Measurements from ENCODE around the gene RAB41. TPM values are rescaled to one million over a fixed set of nuclear protein-coding genes. Genes with fewer than 3 reads are reported as not detected.
A peak's percentile ranks its signal among the peaks of the same experiment; 100 is the strongest.
"Not testable (repeated sequence)": the region's sequence is repeated elsewhere in the genome, so short reads cannot be mapped to it uniquely, and the experiment has no call there.

The RAB41 gene
- 1.6 TPM for polyA plus RNA-seq (ENCODE audit: insufficient read length)
- long read RNA-seq, donor 1, result 0 reads
- long read RNA-seq, donor 2, result 0 reads
- long read RNA-seq, donor 3, partial matches to known transcripts, result 6 of 29 reads
- long read RNA-seq, donor 3, other reads (novel, unspliced or antisense), result 23 of 29 reads
- long read RNA-seq, donor 4, result 0 reads
- long read RNA-seq, donor 5, result 0 reads
- long read RNA-seq, donor 6, result 0 reads
- long read RNA-seq, donor 7, result 0 reads
- long read RNA-seq, donor 8, partial matches to known transcripts, result 29 of 29 reads
- long read RNA-seq, donor 8, other reads (novel, unspliced or antisense), result 0 of 29 reads

GRCh38 chrX:70281951-70282350 is at the start of gene RAB41:
Gene RAB41 (plus strand): TSS chrX:70282172. CDS start chrX:70282218, 46 bp downstream.
- DNase-seq, result no peak

- no peak for DNase-seq
These were observed 47.6 kb upstream of the RAB41 start, which contains the start of gene AWAT1 for GRCh38 chrX:70234355-70234754. Gene AWAT1 (plus strand): TSS chrX:70234655. CDS start chrX:70234696, 41 bp downstream.

GRCh38 chrX:70240751-70241150 is 41.2 kb upstream of the RAB41 start:
- DNase-seq, result no peak

GRCh38 chrX:70241501-70241900 is 40.5 kb upstream of the RAB41 start:
- no peak for DNase-seq

- DNase-seq, result not testable (repeated sequence)
These were observed 38.4 kb upstream of the RAB41 start for GRCh38 chrX:70243601-70244000.

- DNase-seq, result no peak
These were observed 37.1 kb upstream of the RAB41 start for GRCh38 chrX:70244881-70245280.

GRCh38 chrX:70247252-70247651 is 34.7 kb upstream of the RAB41 start:
- DNase-seq, result no peak

- no peak for DNase-seq
These were observed 29.5 kb upstream of the RAB41 start for GRCh38 chrX:70252491-70252890.

- no peak for DNase-seq
These were observed 28.5 kb upstream of the RAB41 start for GRCh38 chrX:70253377-70254062.

- no peak for DNase-seq
These were observed 27.9 kb upstream of the RAB41 start for GRCh38 chrX:70254063-70254400.

GRCh38 chrX:70254909-70255308 is 27.1 kb upstream of the RAB41 start:
- no peak for DNase-seq

GRCh38 chrX:70255452-70255851 is 26.5 kb upstream of the RAB41 start:
- no peak for DNase-seq

- no peak for DNase-seq
These were observed 24.3 kb upstream of the RAB41 start for GRCh38 chrX:70257423-70258288.

GRCh38 chrX:70260104-70260503 is 21.9 kb upstream of the RAB41 start, which contains the start of gene P2RY4:
Gene P2RY4 (minus strand): TSS chrX:70260204. CDS start chrX:70259624, 580 bp downstream.
- no peak for DNase-seq

- DNase-seq, result peak; percentile 18
These were observed 18.9 kb upstream of the RAB41 start for GRCh38 chrX:70262952-70263567.

GRCh38 chrX:70264784-70265183 is 17.2 kb upstream of the RAB41 start:
- DNase-seq, result no peak

GRCh38 chrX:70268034-70268433 is 13.9 kb upstream of the RAB41 start, which contains the start of gene ARR3:
Gene ARR3 (plus strand): TSS chrX:70268334. CDS start chrX:70269386, 1,052 bp downstream.
- no peak for DNase-seq

GRCh38 chrX:70274029-70274428 is 7.9 kb upstream of the RAB41 start:
- DNase-seq, result not testable (repeated sequence)

- no peak for DNase-seq
These were observed 2.9 kb upstream of the RAB41 start for GRCh38 chrX:70279081-70279480.

GRCh38 chrX:70280573-70280972 is 1.4 kb upstream of the RAB41 start:
- DNase-seq, result no peak

- no peak for DNase-seq
These were observed 7.3 kb downstream of the RAB41 start for GRCh38 chrX:70289168-70289792.

All from left kidney (tissue), 8 donors.